Suprapubic skin (tissue), 3 donors: ENCODE data around the gene DNM3.

Experiments used
- POLR2A ChIP-seq, 2 donors: fragments of 450-650 bp; IDR thresholded peaks; one replicate each; pipeline ENCODE4 v1.6.1; 2017; ENCODE audit warnings: antibody characterized with exemption in 2 of 2, mild to moderate bottlenecking in 2 of 2, moderate library complexity in 2 of 2
- TF ChIP-seq, protein P1 (sequence below), 2 donors: fragments of 200-600 bp in 1 of 2; fragments of 450-650 bp in 1 of 2; sonication (generic) in 1 of 2; IDR thresholded peaks; one replicate each; pipeline ENCODE4 v1.5.1; 2016 to 2019; ENCODE audit warnings: antibody characterized with exemption in 2 of 2, mild to moderate bottlenecking in 1 of 2, moderate library complexity in 1 of 2

DNA sequence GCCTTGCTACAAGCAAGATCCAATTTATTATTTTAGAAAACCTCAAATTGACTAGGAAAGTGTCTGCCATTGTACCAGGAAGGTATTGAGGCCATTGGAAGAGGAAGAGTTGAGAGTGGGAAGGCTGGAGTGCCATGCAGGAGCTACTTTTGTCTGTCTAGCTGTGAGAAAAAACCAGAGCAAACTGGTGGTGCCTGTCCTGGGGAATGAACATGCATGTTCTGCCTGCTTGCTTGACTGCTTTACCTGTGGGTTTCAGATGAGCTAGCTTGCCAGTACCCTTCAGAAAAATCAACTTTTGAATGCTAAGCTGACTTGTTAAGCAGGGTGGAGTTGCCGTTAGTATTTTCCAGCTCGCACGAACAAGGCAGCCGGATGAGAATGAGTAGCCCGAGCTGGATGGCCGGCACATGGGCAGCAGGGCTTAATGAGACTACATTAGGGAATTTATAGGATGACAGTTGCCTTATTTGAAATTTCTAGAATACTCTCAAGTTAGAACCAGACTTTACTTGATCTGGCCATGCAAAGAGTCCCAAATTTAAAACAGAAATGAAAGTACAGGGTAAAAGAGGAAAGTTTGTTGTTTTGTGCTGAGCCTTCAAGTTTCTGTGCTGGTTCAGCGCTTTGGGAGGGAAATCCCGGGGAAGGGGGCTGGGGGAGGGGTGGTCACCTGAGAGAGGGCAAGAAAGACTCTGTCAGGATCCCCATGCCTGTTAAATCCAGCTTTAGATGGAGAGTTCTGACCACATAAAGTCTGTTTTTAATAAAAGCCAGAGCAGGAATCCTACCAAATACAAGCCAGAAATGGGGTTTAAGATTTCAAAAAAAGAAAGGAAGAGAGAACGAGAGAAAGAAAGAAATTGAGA lies 549.6 kb downstream of the DNM3 start:
- TF ChIP-seq, protein P1, sequence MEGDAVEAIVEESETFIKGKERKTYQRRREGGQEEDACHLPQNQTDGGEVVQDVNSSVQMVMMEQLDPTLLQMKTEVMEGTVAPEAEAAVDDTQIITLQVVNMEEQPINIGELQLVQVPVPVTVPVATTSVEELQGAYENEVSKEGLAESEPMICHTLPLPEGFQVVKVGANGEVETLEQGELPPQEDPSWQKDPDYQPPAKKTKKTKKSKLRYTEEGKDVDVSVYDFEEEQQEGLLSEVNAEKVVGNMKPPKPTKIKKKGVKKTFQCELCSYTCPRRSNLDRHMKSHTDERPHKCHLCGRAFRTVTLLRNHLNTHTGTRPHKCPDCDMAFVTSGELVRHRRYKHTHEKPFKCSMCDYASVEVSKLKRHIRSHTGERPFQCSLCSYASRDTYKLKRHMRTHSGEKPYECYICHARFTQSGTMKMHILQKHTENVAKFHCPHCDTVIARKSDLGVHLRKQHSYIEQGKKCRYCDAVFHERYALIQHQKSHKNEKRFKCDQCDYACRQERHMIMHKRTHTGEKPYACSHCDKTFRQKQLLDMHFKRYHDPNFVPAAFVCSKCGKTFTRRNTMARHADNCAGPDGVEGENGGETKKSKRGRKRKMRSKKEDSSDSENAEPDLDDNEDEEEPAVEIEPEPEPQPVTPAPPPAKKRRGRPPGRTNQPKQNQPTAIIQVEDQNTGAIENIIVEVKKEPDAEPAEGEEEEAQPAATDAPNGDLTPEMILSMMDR (IDR thresholded peaks at IDR 0.05): no peak
- no peak for TF ChIP-seq POLR2A (IDR thresholded peaks at IDR 0.05)
